Esophagus muscularis mucosa (tissue), 4 donors: ENCODE results near the gene CUX1.

ENCODE experiments used
- CTCF ChIP-seq, 3 experiments: fragments of 200-600 bp in 2 of 3; fragments of 450-650 bp in 1 of 3; sonication (generic) in 2 of 3; IDR thresholded peaks; one replicate each; pipeline ENCODE4 v1.5.1; 2017 to 2019; ENCODE audit warnings: antibody characterized with exemption in 3 of 3, mild to moderate bottlenecking in 2 of 3, moderate library complexity in 1 of 3
- EP300 ChIP-seq: sonication (generic); formaldehyde crosslinking; IDR thresholded peaks from one replicate; pipeline ENCODE4 v1.6.1; 2017; ENCODE audit warnings: antibody characterized with exemption
- POLR2A ChIP-seq: fragments of 450-650 bp; IDR thresholded peaks from one replicate; pipeline ENCODE4 v1.6.1; 2017; ENCODE audit warnings: antibody characterized with exemption, moderate library complexity, mild to moderate bottlenecking, low read depth
- POLR2AphosphoS5 ChIP-seq, 2 donors: sonication (generic); formaldehyde crosslinking; IDR thresholded peaks; one replicate each; pipeline ENCODE4 v1.6.1; 2017; ENCODE audit warnings: antibody characterized with exemption in 2 of 2

GRCh38 chr7:101947899-101948298 lies 130.5 kb downstream of the CUX1 start:
- no peak for TF ChIP-seq EP300
- peak; percentile 46 to 75 for TF ChIP-seq POLR2AphosphoS5 (IDR thresholded peaks at IDR 0.05)
- TF ChIP-seq CTCF (IDR thresholded peaks at IDR 0.05), result no peak
- TF ChIP-seq POLR2A, result no peak
